ENCODE data around the gene RBM15B.

The RBM15B gene

GRCh38 chr3:51445544-51446280, 54.6 kb downstream of the RBM15B start:
- DNase-seq (ENCODE audit: low read depth in 2 of 2) = no peak
